Measurements from ENCODE around the gene PLEKHA4.

DNA sequence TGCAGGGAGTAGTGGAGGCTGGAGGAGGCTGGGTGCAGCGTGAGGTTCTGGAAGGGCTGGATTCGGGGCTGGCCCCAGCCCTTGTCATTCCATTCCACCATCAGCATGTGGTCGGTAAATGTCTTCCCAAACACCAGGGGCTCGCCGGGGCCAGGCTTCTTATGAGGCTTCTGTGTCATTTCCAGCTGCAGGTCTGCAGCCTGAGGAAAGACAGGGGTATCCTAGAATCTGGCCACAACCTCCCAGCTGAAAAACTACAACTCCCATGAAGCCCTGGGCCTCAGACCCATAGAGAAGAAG lies 61.9 kb downstream of the PLEKHA4 start:
- no peak for TF ChIP-seq CTCF (IDR thresholded peaks at IDR 0.05)
- TF ChIP-seq POLR2A (IDR thresholded peaks at IDR 0.05): no peak
- peak; percentile 22 for TF ChIP-seq POLR2AphosphoS5 (IDR thresholded peaks at IDR 0.05)
